GM12892 (cell line): ENCODE data around the gene PARVG.
"Not testable (repeated sequence)": the region's sequence is repeated elsewhere in the genome, so short reads cannot be mapped to it uniquely, and the experiment has no call there.

Experiments
- POLR2A ChIP-seq: IDR thresholded peaks from 2 replicates; pipeline ENCODE4 v1.6.1; 2011; ENCODE audit warnings: low read depth, low read length, control low read depth
- POLR2AphosphoS5 ChIP-seq: IDR thresholded peaks from 2 replicates; pipeline ENCODE4 v1.6.1; 2011; ENCODE audit warnings: low read depth, low read length, control low read depth
- TAF1 ChIP-seq: IDR thresholded peaks from 2 replicates; pipeline ENCODE4 v1.6.1; 2011; ENCODE audit warnings: low read depth, mild to moderate bottlenecking, control low read depth, low read length, borderline replicate concordance

GRCh38 chr22:44241121-44241520 is 60.4 kb downstream of the PARVG start:
- TF ChIP-seq POLR2AphosphoS5, POLR2A, TAF1: not testable (repeated sequence)
